Measurements from ENCODE around the gene PRR23E.

GRCh38 chr3:127194601-127195187, 1.8 kb downstream of the PRR23E start:
- no peak for TF ChIP-seq POLR2AphosphoS5 (IDR thresholded peaks at IDR 0.05; ENCODE audit: low read depth, low read length)
- no peak for TF ChIP-seq REST (IDR thresholded peaks at IDR 0.05; ENCODE audit: insufficient read depth in 1 of 2, low read depth in 2 of 2, low read length in 2 of 2)
- TF ChIP-seq TAF1 (IDR thresholded peaks at IDR 0.05; ENCODE audit: borderline replicate concordance, insufficient read depth, low read length): no peak

Measured in PFSK-1 (cell line).